Effector CD8-positive, alpha-beta T cell (primary cell): ENCODE results near the gene UVRAG.

Source experiments
- DNase-seq: peaks from one replicate; lab custom pipeline; 2025; lab: John Stamatoyannopoulos, UW

Gene UVRAG

DNA sequence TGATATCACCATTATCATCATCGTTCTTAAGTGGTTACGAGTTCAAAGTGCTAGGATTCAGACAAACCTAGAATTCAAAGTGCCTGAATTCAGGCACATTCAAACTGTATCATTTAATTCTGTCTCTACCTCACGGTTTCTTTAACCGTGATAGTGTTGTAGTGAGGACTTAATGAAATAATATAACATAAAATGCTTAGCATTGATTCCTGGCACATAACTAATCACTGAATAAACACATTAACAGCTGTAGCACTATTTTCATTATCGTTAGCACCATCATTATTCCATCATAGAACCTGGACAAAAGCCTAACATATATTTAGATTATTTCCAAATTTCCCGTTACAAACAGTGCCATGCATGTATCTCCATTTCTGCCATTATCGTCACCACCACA lies 289.3 kb downstream of the UVRAG start:
- no peak for DNase-seq

DNA sequence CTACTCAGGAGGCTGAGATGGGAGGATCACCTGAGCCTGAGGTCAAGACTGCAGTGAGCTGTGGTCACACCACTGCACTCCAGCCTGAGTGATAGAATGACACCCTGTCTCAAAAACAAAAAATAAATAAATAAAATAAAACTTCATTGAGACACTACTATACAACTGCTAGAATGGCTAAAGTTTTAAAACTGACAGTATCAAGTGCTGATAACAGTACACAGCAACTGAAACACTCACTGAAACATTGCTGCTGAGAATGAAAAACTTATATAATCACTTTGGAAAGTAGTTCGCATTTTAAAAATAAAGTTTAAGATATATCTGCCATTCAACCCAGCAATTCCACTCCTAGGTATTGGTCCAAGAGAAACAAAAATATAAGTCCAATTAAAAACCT lies 290.6 kb downstream of the UVRAG start:
- no peak for DNase-seq

DNA sequence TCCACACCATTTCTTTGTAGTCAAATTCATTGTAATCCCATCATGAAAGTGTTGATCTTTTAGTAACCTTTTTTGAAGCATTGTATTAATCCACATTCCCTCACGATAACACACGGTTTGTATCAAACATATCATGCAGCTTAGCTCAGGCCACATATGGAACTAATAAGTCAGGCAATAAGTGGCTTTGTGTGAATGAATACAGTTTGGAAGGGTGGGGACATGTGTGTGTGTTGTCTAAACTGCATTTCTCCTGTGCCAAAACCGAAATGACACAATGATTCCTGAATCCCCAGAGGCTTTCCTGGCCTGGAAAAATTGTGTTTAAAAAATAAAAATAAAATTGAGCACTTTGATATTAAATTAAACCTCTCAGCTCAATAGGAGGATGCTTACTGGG lies 293.0 kb downstream of the UVRAG start:
- DNase-seq = no peak

- no peak for DNase-seq
Measured at GRCh38 chr11:76114238-76114637, 299.2 kb downstream of the UVRAG start.

GRCh38 chr11:76115555-76115954 lies 300.5 kb downstream of the UVRAG start:
- no peak for DNase-seq

GRCh38 chr11:76119032-76119431 lies 304.0 kb downstream of the UVRAG start:
- DNase-seq = no peak

DNA sequence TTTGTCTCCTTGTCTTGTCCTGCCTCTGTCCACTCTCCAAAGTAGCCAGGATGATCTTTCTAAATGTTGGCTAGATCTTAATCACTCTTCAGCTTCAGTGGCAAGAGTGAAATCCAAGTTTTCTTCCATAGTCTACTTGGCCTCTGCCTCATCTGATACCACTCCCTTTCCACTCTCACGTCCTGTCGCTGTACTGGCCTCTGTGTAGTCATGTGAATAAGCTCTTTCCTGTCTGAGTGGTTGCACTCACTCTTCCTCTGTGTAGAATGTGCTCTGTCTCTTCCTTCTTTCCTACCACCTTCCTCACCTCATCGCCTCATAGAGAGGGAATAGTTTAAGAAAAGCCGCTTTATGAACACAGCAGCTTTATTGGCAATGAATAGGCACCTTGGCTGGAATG lies 304.8 kb downstream of the UVRAG start:
- no peak for DNase-seq

DNA sequence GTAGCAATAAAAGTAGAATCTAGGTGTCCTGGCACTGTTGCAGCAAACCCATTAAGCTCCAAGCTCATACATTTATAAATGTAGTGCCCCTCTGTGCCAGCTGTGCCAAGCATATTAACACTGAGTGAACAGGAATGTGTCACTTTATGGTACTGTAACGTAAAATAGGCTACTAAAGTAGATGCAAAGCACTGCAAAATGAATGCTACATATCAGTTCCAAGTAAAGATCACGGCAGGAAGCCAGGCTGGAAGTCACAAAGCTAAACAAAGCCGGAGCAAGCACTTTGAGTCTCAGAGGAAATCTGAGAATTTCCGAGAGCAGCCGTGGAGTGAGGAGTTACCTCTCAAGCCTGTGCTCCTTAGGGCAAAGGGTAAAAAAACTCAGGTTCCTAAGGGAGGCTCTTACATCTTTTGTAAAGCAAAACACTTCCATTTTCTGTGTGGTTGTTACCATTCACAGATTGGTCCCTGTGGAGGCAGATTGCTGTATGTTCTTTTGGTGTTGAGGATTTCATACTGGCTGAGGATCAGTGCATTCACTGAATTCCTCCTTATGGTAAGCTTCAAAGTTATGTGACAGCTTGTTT lies 305.6 kb downstream of the UVRAG start:
- DNase-seq = no peak

DNA sequence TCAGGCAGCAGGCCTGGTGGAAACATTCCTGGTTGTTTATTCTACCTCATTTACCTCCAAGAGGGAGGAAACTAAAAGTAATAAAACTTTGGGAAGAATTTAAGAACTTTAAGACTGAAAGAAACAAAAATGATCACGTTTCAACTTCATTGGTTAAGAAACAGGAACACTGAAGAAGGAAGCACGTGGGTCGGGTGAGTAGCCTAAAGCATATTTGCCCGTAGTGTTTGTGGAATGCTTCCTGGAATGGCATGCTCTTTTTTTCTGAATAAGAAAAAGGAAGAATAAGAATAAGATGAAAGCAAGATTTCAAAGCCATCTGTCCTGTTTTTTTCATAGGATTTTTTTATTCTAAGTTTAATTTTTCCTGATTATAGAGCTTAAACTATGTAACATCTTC lies 308.2 kb downstream of the UVRAG start:
- DNase-seq = no peak

- no peak for DNase-seq
Measured at GRCh38 chr11:76124905-76125770, 310.1 kb downstream of the UVRAG start.

DNA sequence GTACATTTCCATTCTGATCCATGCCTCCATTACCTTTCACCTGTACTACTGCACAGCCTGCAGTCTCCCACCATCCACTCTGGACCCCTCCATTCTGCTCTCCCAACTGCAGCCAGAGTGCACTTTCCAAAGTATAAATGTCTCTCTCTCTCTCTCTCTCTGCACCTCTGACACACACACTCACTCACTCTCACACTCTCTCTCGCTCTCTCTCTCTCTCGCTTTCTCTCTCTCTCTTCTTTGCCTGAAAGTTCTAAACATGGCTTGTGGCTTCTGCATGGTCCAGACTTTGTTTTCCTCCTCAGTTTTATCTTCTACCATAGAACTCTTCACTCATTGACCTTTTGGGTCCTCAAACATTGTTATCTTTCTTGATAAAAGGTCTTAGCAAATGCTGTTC lies 314.7 kb downstream of the UVRAG start:
- no peak for DNase-seq

- no peak for DNase-seq
Measured at GRCh38 chr11:76131142-76131541, 316.1 kb downstream of the UVRAG start.

DNA sequence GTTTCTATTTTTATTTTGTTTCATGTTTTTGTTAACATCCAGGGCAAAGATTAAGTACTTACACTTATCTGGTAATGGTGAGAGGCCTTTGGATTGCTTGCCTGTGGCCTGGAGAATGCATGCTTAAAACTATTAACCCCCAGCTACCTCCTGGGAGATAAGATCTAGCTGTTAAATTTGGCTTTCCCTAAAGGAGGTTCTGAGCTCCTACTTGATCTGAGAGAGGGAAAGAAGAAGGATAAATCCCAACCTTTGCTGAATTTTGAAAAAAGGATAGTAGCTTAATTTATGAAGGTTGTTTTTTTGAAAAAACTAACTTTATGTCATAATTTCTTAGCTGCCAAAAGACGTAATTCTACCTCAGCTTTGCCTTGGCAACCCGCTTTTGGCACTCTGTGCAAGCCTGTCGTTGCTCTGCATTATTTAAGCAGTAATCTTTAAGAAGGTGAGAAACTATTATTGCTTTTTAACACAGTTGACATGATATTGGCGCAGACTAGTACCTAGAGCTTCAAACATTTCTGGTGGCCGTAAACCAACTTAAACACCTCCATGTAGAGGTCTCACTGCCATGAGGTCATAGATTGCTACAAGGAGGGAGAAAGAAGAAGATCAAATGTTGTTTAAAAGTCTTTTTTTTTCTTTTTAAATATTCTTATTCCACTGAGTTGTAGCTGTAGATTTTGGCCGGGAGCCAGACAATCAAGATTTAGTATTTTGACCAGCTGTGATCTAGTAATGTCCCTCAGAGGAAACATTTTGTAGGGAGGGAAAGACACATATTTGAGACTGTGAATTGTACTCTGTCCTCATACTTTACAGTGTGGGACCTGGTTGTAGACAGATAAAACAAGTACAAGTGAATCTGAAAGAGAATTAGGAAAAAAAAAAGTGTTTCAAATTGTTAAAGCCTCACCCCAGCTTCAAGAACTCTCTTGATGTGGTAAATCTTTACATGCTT lies 316.9 kb downstream of the UVRAG start:
- no peak for DNase-seq

DNA sequence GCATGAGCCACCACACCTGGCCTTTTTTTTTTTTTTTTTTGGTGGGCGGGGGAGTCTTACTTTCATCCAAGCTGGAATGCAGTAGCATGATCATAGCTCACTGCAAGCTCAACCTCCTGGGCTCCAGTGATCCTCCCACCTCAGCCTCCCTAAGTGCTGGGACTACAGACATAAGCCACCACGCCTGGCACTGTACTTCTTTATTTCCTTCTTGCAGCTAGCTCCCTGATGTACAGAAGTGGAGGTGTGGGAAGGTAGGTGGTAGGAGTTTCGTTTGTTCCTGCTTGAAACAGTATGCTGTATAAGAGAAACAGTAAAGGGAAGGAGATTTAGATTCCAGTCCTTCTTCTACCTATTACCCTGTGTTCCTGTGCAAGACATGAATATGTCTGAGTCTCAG lies 319.2 kb downstream of the UVRAG start:
- no peak for DNase-seq

- no peak for DNase-seq
Measured at GRCh38 chr11:76135491-76135890, 320.5 kb downstream of the UVRAG start.

- DNase-seq = no peak
Measured at GRCh38 chr11:76139314-76139713, 324.3 kb downstream of the UVRAG start.

DNA sequence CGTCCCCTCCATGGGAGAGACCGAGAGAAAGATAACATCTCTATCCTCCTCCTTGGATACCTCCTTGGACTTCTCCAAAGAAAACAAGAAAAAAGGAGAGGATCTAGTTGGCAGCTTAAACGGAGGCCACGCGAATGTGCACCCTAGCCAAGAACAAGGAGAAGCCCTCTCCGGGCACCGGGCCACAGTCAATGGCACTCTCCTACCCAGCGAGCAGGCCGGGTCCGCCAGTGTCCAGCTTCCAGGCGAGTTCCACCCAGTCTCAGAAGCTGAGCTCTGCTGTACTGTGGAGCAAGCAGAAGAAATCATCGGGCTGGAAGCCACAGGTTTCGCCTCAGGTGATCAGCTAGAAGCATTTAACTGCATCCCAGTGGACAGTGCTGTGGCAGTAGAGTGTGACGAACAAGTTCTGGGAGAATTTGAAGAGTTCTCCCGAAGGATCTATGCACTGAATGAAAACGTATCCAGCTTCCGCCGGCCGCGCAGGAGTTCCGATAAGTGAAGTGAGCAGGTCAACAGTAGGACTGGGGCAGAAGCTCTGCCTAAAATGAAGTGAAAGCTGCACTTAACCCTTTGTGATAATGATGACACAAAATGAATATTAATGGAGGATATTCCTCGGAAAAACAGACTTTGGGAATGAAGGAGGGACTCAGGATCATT lies 326.0 kb downstream of the UVRAG start:
- DNase-seq = no peak

DNA sequence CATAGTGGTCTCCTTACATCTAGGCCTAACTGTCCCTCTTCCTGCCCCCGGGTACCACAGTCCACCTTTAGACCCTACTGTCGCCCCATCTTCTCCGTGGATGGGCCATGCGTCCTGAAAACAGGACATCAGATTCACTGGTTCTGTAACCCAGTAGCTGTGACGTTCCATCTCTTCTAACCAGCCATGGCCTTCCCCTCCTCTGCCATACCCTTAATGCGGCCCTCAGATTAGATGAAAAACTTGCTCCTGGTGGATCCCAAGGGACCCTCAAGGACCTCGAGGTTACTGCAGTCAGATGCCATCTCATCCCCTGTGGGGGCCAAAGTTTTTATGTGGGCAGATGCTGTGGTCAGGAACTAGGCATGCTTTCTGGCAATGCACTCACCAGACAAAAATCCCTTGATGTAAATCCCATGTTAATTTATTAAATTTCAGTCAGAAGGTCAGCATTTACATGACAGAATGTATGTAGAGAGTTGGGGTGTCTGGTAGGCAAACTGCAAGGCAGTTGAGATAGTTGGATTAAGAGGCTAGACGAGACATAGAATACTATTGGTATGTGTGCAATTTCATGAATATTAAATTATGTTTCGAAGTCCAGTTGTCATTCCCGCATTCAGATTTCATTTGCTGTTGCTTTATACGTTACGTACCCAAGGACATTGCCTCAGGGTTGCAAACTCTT lies 327.0 kb downstream of the UVRAG start:
- no peak for DNase-seq

GRCh38 chr11:76143274-76143673 lies 328.3 kb downstream of the UVRAG start:
- no peak for DNase-seq

- no peak for DNase-seq
Measured at GRCh38 chr11:76147106-76147740, 332.2 kb downstream of the UVRAG start.

DNA sequence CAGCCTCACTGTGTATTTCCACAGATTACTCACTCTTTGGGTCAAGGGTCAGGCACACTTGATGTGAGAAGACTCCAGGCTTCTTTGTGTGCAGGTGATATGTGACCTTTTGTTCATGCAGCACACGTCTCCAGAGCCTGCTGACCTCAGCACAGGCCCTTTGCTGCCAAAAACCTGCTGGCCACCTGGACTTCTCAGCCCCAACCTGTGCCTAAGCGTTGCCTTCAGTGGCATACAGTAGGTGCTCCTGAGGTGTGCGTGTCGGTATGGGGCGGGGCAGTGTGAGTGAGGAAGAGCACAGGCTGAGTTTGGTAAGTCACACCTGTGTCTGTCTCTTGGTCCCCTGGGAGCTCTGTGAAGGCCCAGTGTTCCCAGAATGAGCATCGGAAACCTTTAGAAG lies 333.2 kb downstream of the UVRAG start:
- DNase-seq = no peak
